Measurements from ENCODE around the gene KIAA0825. TPM values are rescaled to one million over a fixed set of nuclear protein-coding genes. Genes with fewer than 3 reads are reported as not detected.
"Not testable (repeated sequence)": the region's sequence is repeated elsewhere in the genome, so short reads cannot be mapped to it uniquely, and the experiment has no call there.

The KIAA0825 gene
- total RNA-seq, 1 experiment from 2014 or later = 0.23 TPM

GRCh38 chr5:94577466-94578245, 40.7 kb downstream of the KIAA0825 start:
- DNase-seq (ENCODE audit: low spot score) = no peak

DNA sequence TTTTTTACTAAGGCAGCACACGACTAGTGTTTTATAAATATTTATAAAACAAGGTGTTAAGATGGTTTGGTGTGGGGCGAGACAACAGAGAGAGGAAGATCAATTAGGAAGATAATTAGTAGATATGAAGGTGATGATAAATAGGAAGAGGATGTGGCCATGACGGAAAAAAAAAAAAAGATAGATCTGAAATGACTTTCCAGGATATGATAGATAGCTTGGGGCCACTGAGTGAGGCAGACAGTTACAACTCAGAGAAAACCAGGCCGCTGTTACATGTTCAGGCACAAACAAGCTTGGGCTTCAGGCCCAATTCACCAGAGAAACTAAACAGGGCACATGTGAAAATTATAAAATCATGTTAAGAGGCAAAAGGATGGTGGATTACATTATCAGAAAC, 43.2 kb downstream of the KIAA0825 start:
- DNase-seq (ENCODE audit: low spot score) = no peak

DNA sequence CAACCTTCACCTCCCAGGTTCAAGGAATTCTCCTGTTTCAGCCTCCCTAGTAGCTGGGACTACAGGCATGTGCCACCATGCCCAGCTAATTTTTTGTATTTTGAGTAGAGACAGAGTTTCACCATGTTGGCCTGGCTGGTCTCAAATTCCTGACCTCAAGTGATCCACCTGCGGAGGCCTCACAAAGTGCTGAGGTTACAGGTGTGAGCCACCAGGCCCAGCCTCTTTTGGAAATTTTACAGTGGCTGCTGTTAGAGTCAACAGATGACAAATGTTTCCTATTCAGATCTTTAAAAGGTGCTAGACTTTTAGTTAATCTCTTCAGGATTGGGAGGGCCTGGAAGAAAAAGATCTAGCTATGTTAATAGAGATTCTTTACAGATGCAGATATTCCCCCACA, 45.1 kb downstream of the KIAA0825 start:
- not testable (repeated sequence) for DNase-seq (ENCODE audit: low spot score)

DNA sequence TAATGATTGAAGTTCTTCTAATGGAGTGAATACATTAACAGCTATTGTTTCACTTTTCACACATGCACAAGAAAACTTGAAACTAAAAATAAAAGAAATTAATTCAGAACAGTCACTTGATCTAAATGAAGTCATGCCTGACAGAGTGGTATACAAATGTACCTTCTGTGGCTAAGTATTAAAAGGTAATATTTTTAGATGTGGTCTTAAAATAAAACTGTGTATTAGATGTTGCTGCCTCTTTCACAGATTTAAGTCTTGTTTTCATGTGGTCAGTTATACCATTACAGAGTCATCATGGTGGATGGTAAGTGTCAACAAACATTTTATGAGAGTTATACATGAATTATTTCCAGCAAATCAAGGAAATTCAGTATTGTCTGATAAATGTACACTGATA, 47.0 kb downstream of the KIAA0825 start:
- DNase-seq (ENCODE audit: low spot score) = no peak

GRCh38 chr5:94564812-94565211, 53.6 kb downstream of the KIAA0825 start:
- DNase-seq (ENCODE audit: low spot score) = no peak

GRCh38 chr5:94562327-94562971, 56.0 kb downstream of the KIAA0825 start:
- DNase-seq (ENCODE audit: low spot score) = no peak

- DNase-seq (ENCODE audit: low spot score) = no peak
Measured at GRCh38 chr5:94558028-94558427, 60.4 kb downstream of the KIAA0825 start.

DNA sequence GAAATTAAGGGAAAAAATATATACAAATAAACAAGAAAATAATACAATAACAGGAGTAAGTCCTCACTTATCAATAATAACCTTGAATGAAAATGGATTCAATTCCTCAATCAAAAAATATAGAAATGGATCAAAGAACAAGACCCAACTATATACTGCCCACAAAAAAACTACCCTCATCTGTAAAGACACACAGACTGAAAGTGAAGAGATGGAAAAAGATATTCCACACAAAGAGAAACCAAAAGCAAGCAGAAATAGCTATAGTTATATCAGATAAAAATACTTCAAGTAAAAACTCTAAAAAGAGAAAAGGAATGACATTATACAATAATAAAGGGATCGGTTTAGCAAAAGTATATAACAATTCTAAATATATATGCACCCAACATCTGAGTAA, 66.5 kb downstream of the KIAA0825 start:
- DNase-seq (ENCODE audit: low spot score) = no peak

- no peak for DNase-seq (ENCODE audit: low spot score)
Measured at GRCh38 chr5:94545870-94546625, 72.4 kb downstream of the KIAA0825 start.

DNA sequence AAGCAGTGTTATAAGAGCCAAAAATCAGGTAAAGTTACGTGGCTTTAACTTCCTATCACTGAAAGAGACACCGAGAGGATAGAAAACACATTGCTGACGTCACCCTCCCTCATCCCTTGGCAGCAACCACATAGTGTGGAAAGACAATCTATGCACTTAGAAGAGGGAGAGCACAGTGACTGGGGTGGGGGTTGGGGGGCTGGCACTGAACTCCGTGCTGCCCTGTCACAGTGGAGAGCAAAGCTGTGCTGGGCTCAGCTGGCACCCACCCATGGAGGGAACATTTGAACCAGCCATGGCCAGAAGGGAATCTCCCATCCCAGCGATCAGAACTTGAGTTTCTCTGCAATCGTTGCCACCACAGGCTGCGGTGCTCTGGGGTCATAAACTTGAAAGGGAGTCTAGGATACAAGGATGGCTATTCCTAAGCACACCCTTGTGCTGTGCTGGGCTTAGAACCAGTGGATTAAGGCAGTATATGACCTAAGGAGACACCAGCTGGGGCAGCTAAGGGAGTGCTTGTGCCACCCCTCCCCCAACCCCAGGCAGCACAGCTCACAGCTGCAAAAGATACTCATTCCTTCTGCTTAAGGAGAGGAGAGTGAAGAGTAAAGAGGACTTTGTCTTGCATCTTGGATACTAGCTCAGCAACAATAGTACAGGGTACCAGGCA, 73.4 kb downstream of the KIAA0825 start:
- DNase-seq (ENCODE audit: low spot score) = no peak

- DNase-seq (ENCODE audit: low spot score) = no peak
Measured at GRCh38 chr5:94544031-94544650, 74.3 kb downstream of the KIAA0825 start.

DNA sequence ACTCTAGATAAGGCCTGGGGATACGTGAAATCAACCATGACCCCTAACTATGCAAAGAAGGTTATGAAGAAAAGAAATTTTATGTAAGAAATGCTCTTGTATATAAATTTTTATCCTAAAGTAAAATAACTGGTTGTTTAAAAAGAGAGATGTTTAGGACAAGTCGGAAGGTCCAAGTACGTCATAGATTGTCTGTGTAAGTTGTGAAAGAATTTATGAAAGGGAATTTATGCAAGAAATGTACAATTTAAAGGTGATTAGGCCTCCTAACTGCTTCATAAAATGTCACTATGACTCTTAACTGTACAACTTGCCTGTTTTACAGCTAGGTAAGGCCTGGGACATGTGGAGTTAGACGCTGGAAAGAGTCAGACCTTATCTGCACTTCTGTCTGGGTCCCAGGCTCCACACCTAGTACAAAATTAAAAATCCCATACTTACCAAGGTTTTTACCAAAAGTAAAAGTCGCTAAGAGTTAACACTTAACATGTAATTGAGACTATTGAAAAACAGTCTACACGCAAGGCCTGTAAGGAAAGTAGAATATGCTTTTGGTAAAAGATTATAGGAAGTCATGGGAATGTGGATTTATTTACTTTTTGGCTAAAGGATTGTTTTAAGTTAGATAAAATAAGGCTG, 77.4 kb downstream of the KIAA0825 start:
- DNase-seq (ENCODE audit: low spot score) = no peak

GRCh38 chr5:94538260-94538659, 80.1 kb downstream of the KIAA0825 start:
- DNase-seq (ENCODE audit: low spot score) = no peak

GRCh38 chr5:94526706-94527105, 91.7 kb downstream of the KIAA0825 start:
- DNase-seq (ENCODE audit: low spot score) = no peak

GRCh38 chr5:94524841-94525697, 93.3 kb downstream of the KIAA0825 start:
- DNase-seq (ENCODE audit: low spot score) = peak; percentile 41

GRCh38 chr5:94523018-94523417, 95.4 kb downstream of the KIAA0825 start:
- DNase-seq (ENCODE audit: low spot score) = no peak

- no peak for DNase-seq (ENCODE audit: low spot score)
Measured at GRCh38 chr5:94522117-94522516, 96.3 kb downstream of the KIAA0825 start.

DNA sequence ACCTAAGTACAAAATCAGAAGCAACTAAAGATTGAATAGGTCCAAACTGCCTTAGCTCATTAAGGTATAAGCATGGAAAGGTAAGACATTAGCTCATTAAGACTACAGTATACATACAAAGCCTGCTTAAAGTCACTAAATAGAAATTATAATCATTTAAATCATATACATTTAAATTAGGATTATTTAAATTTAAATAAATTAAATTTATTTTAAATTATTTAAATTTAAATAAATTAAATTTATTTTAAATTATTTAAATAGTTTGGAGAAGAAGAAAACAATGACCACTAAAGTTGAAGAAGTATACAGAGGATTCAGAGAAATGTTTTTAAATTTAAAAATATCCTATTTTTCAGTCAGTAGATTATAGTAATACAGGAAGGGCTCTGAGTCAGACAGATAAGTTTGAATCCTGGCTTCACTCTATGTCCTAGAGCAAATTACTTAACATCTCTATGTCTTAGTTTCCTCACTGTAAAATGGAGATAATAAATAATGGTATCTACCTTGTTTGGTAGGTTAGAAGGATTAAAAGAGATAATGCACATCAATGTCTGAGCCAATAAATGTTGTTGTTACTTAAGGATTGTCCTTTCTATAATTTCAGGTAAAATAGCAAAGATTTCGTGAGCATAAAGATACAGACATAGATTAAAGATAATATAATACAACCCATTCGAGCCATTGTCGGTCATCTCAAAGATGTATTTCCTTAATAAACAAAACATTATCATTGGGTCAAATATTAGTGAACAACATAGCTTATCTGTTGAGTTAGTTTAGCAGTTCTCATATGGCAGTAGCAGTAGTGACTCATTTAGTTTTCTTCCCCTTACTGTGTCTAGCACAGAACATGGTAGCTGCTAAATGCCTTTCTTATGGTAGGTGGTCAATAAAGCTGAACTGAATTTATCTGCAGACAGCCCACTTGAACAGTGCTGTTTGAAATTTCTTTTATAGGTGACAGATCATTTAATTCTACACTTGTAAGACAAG, 100.6 kb downstream of the KIAA0825 start:
- no peak for DNase-seq (ENCODE audit: low spot score)

DNA sequence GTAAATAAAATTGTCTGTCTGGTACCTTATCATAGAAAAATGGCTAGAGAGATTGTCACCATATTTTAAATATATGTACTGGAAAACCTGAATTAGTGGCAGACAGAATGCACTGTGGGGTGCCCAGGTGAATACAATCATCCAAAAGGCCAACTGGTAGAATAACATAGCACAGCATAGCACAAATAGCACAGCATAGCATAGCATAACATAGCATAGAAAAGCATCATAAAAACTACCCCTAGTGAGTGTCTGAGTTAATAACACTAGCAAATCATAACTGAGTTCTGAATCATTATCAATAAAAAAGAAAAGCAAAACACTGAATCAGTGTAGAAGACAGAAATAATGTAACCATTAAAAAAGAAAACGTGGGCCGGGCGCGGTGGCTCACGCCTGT, 102.3 kb downstream of the KIAA0825 start:
- DNase-seq (ENCODE audit: low spot score) = no peak
